ENCODE measurements around the gene SLC17A7.

Gene SLC17A7

DNA sequence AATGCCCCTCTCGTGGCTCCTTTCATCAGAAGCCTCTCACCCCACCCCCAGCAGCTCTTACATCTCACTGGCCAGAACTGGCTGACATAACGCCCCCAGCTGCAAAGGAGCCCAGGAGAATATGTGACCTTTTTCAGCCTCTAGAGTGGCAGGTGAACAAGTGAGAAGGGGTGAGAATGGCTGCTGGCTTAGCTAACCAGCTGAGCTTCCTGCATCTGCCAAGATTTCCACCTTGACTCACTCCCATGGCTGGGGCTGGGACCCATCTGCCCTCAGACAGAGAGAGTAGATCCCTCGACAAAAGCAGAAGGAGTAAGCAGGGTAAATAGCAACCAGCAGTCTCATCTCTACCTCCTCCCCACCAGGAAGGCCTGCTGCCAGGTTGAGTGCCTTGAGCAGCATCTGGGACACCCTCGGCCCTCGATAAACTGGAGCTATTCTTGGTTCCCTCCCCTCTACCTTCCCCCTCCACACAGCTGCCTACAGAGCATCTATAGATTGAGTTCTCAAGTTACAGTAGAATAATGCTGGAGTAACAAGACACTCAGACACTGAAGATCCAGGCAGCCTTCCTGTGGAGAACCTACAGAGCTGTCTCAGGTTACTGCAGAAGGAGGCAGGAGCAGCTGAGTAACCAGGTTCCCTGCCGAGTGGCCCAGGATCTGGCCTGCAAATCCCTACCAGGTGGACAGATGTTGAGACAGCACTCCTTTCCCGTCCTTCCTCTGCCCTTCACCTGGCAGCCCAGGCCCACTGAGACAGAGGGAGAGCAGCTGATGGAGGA, 37.7 kb downstream of the SLC17A7 start:
- DNase-seq = peak; percentile 99

DNA sequence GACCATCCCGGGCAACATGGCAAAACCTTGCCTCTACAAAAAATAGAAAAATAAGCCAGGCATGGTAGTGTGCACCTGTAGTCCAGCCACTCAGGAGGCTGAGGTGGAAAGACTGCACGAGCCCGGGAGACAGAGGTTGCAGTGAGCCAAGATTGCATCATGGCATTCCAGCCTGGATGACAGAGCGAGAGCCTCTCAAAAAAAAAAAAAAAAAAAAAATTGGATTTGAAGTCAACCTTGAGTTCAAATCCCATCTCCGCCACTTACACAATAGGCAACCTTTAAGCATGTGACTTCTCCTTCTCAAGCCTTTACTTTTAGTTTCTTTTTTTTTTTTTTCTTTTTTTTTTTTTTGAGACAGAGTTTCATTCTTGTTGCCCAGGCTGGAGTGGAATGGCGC, 41.3 kb downstream of the SLC17A7 start:
- no peak for DNase-seq

DNA sequence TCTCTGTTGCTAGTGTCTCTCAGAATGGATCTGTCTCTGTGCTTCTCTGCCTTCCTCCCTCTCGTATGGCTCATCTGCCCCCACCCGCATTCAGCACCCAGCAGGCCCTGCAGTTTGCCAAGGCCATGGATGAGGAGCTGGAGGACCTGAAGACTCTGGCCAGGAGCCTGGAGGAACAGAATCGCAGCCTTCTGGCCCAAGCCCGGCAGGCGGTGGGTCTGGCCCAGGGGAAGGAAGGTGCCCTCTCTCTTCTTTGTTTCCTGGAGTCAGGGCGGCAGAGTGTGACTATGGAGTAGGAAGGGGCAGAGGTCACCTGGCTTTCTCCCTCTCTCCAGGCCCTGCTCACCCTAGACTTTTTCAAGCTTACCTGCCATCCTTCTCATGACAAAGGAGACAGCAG, 42.4 kb downstream of the SLC17A7 start:
- no peak for DNase-seq

DNA sequence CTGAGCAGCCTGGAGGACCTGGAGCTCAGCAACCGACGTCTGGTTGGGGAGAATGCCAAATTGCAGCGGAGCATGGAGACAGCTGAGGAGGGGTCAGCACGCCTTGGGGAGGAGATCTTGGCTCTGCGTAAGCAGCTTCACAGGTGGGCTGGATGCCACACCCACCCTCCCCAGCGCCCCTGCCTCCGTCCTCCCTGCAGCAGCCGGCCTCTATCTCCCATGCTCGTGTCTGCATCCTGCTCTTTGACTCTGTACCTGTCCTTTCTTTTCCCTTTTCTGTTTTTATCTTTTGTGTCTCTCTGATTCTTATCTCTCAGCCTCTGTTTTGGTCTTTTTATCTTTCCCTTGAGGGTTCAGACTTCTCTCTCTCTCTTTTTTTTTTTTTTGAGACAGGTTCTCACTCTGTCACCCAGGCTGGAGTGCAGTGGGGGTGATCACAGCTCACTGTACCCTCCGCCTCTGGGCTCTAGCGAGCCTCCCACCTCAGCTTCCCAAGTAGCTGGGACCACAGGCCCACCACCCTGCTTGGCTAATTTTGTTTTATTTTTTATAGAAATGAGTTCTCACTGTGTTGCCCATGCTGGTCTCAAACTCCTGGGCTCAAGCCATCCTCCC, 43.2 kb downstream of the SLC17A7 start:
- no peak for DNase-seq

DNA sequence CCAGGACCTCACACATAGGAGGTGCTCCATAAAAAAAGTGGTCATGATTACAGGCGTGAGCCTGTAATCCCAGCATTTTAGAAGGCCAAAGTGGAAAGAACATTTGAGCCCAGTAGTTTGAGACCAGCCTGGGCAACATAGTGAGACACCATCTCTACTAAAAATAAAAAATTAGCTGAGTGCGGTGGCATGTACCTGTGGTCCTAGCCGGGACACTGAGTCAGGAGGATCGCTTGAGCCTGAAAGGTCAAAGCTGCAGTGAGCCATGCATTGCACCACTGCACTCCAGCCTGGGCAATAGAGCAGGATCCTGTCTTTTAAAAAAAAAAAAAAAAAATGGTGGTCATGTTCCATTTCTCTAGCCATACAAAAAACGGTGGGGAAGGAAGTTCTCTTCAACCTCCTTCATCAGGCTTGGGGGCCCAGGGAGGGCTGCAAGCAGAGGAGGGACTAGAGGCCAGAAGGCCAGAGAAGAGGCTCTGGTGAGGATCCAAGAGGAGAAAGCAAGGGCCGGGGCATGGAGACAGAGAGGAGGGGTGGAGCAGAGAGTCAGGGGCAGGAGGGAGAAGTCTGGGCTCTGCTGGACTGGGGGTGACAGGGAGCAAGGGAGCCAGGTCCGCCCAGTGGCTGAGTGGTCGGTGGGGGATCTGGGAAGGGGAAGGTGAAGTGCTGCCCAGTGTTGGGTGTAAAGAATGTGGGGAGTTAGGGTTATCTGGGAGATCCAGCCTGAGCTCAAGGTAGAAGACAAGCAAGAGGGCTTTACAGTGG, 44.4 kb downstream of the SLC17A7 start:
- no peak for DNase-seq

DNA sequence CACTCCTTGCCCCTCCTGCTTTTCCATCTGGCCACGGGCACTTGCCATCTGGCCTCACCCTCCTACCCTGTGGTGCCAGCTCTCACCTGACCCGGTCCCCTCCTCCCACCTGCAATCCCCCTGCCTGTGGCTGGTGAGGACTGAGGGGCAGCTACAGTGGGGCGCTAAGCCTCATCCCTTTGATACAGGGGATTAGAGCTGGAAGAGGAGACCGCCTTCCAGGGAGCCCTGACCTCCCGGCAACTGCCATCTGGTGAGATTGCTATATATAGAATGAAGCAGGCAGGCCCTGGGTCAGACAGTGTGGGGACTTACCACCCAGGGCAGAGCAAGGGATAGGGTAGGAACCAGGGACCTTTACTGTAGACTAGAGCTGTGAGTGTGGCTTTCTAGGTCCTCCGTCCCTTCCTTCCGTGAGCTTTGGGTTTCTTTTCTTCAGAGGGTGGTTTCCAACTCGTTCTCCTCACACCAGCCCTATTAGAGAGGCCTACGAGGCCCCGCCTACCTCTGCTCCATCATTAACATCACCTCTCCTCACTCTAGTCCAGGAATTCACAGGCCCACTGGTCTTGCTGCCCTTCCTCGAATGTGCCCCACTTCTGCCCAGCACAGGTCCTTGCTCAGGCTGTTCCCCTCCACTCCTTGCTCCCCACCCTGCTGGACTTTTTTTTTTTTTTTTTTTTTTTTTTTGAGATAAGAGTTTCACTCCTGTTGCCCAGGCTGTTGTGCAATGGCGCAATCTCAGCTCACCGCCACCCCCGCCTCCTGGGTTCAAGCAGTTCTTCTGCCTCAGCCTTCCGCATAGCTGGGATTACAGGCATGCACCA, 45.5 kb downstream of the SLC17A7 start:
- no peak for DNase-seq

DNA sequence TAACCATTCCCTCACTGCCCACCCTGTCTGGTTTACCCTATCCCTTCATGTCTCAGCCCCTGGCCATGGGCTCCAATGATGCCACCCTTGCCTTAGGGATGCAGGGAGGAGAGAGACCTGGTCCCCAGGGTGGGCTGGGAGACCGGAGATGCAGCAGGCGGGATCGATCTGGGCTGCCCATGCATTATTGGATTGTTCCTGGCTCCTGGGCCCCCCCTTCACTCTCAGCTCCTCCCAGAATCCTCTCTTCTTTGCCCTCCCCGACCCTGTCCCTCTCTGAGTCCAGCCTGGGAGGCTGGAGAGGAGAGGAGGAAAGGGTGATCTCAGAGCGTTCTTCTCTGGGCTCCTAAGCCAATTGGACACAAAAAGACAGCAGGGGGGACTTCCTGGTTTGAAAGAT, 47.4 kb downstream of the SLC17A7 start:
- no peak for DNase-seq

DNA sequence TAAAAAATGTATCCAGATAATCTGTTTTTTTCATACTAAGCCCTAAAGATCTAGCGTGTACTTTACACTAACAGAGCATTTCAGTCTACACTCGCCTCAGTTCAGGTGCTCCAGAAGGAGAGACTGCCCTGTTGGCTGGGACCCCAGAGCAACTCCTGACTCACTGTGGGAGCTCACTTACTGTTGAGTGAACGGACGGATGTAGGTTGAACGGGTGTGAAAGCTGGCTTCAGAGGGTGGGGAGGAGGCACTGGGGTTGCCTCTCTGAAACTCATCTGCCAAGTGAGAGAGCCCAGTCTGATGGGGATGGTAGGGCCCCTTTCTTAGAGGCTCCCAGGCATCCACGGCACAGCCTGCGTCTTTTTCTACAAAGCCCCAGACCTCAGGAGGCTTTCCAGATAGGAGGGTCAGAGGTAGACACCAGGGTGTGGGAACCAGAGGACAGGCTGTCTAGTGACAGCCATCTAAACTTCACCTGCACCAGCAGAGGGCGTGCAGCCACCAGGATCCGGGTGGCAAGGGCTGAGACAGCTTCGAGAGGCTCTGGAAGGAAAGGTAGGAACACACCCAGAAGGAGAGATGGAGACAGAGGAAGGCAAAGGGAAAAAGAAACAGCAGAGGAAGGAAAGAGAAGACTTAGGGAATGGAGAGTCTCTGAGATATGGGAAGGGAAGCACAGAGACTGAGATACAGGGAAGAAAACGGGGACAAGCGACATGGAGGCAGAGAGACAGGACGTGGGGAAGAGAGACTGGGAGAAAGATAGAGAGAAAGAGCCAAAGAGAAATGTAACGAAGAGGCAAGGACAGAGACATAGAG, 49.5 kb downstream of the SLC17A7 start:
- DNase-seq = peak; percentile 74

DNA sequence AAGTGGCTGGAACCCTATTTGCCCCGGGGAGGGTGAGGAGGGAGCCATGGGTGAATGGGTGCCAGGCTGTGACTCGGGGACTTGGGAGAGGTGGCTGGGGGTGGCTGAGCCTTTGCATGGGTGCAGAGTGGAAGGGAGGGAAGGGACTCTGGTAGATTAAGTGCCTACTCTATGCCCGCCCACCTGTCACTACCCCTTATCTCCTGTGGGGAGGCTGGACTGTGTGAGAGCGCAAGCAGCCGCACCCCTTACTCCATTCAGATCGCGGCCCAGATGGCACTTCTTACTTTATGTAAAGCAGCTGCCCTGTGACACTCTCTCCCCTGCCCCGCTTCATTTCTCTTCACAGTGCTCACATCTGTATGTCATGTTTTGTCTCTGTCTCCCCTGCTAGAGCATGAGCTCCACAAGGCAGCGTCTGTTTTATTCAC, 50.4 kb downstream of the SLC17A7 start:
- no peak for DNase-seq

DNA sequence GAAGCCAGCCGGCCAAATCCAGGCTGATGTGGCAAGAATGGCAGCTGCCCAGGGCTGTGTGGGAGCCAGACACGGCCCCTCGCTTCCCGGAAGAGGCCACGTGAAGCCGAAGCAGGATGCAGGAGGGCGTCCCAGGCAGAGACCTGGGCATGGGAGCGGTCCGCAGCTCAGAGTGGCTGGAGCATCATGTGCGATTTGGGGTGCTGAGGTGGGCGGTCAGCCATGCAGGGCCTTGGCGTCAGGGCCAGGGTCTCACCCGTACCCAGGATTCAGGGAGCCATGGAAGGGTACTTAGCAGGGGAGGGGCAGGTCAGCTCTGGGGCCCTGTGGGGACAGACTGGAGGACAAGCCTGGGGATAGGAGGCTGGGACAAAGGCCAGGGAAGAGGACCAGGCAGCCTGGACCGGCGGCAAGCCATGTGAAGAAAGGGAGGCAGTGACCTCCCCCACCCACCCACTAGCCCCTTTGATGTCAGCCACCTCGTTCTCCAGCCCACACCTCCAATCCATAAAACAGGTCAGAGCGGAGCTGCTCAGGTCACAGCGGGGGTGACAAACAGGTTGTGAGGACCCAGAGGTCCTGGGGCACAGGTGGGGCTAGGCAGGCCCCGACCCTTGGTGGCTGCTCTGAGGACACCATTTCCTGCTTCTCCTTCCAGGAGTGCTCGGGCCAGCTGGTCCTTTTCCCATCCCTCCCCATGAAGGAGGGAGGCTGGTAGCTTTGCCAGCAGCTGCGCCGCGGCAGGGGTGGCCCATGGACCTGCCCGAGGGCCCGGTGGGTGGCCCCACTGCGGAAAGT, 51.0 kb downstream of the SLC17A7 start:
- no peak for DNase-seq

DNA sequence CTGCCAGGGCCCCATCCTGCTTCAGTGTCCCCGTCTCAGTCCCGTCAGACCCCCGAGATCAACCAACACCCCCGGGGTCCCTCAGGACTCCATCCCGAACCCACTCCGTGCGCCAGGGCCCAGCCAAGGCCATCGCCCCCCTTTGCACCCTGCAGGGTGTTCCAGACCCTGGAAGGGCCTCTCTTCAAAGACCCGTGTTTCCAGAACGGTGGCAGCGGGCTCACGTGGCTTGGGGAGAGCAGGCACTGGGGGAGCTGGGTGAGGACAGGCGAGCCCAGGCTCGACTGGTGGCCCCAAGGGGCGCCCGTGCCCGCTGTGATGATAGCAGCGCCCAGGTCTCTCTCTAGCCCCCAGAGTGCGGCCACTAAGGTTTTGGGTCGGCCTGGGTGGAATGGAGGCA, 51.9 kb downstream of the SLC17A7 start:
- no peak for DNase-seq

DNA sequence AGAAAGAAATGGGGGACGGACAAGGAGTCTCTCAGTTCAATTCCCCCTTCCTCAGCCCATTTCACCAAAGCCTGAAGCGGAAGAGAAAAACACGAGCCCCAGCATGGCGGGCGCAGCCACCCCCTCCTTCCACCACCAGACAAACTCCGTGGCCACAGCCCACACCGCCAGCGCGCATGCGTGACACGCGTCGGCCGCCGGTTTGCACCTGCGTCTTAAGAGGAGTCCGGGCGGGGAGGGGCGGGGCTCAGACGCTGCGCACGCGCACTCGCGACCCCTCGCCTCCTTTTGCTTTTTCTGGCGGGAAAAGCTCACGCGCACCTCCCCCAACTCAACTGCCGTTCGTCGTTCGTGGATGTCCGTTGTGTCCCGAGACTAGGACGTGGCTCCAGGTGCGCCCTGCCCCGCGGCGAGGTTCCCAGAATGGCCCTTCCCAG, 53.4 kb downstream of the SLC17A7 start, which contains the start of gene KASH5:
TSS of gene KASH5 (plus strand) at position 314 of the 437 bp plus-strand sequence. CDS start 2,635 bp downstream, outside the sequence.
- DNase-seq = no peak

DNA sequence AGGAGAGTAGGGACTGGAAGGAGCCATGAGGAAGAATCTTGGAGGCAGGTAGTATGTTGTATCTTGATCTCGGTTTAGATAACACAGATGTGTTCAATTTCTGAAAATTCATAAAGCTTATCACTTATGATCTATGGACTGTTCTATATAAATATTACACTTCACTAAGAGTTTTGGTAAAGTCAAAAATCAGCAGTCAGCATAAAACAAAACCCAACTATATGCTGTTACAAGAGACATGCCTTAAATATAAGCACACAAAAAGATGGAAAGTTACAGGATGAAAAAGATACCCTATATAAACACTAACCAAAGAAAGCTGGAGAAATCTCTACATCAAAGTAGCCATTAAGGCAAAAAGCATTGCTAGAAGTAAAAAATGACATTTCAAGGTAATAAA, 57.7 kb downstream of the SLC17A7 start:
- DNase-seq = no peak

DNA sequence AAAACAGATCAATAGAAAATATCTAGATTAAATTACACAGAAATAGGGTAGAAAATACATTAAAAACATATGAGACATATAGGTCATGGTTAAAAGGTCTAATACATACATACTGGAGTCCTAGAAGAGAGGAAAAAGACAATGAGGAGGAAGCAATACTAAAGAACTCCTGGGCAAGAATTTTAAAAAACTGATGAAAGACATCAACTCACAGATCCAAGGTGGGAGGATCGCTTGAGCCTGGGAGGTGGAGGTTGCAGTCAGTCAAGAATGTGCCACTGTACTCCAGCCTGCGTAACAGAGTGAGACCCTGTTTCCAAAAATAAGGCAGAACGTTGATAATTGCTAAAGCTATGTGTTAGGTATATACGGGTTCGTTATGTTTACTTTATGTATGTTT, 58.7 kb downstream of the SLC17A7 start:
- DNase-seq = no peak

DNA sequence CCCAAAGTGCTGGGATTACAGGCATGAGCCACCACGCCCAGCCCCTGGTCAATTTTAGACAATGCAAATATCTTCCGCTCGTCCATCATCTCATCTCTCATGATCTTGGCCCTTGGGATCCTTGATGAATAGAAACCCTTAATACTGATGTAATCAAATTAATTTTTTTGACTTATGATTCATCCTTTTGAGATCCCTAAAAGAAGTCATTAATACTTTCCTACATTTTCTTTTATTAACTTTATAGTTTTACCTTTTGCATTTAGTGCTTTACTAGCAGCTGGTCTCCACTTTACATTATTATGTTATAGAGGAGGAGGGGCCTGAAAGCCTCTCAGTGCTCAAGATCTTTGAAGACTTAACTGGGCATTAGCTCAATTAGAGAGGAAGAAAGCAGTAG, 60.9 kb downstream of the SLC17A7 start:
- no peak for DNase-seq
